Activated naive CD8-positive, alpha-beta T cell (primary cell): ENCODE results near the gene SLIT1.

ENCODE experiments used
- H3K27ac Mint-ChIP-seq: one replicate; pipeline ENCODE4 v1.8.0; 2021; ENCODE audit warnings: mixed read lengths
- H3K27me3 Mint-ChIP-seq: one replicate; pipeline ENCODE4 v1.8.0; 2021; ENCODE audit warnings: mixed read lengths
- H3K36me3 Mint-ChIP-seq: one replicate; pipeline ENCODE4 v1.8.0; 2021; ENCODE audit warnings: mixed read lengths
- H3K4me1 Mint-ChIP-seq: one replicate; pipeline ENCODE4 v1.8.0; 2021; ENCODE audit warnings: low read depth, mixed read lengths
- H3K4me3 Mint-ChIP-seq: one replicate; pipeline ENCODE4 v1.8.0; 2021; ENCODE audit warnings: mild to moderate bottlenecking, mixed read lengths
- H3K9me3 Mint-ChIP-seq: one replicate; pipeline ENCODE4 v1.8.0; 2021; ENCODE audit warnings: low read depth, mixed read lengths

The SLIT1 gene

DNA sequence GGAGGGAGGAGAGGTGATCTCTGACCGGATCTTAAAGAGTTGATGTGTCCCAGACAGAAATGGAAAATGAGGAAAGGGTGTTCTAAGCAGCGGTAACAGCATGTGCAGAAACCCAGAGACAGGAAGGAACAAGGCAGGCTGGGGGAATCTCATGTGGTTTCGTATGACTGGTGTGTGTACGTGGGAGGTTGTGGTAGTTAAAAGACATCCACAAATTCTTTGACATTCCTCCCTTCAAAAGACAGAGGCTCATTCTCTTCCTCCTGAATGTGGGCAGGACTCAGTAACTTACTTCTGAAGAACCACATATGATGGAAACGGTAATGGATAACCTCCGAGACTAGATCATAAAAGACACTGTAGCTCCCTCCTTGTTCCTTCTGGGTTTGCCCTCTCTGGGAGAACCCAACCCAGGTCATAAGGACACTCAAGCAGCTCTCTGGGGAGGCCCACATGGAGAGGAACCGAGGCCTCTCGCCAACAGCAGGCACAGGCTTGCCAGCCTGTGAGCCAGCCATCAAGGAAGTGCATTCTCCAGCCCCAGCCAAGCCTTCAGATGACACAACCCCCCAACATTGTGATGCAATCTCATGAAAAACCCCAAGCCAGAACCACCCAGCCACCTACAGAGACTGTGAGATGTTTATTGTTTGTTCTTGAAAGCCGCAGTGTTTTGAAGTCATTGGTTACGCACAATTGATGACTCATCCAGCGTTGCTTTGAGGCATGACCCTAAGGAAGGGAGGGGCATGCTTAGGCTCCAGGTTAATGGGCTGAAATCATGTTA lies 116.0 kb downstream of the SLIT1 start:
- Mint-ChIP-seq H3K36me3 (no peaks in the 10 kb centered on the region), H3K27me3 (peaks cover 13% of the 10 kb centered on the region), H3K4me3 (no peak overlapping the region), H3K27ac (no peak overlapping the region), H3K4me1 (peaks cover 7% of the 10 kb centered on the region), H3K9me3 (no peaks in the 10 kb centered on the region)

DNA sequence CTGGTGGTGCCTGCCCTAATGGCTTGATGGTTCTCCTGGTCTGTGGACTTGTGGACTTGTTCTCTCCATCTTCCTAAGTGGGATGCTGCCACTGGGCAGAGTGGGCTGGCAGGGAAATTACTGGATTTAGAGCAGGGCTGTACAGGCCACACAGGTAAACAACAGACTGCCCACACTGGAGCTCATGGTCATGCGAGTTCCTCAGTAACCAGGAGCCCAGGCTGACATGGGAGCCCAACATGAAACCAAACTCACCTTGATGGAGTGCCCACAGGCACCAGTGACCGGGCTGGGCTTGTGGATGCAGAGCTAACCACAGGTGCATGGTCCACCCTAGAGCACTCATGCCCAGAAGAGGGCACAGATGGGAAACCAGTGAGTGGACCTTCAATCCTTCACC lies 116.7 kb downstream of the SLIT1 start:
- Mint-ChIP-seq H3K9me3 (no peaks in the 10 kb centered on the region), H3K4me1 (peaks cover 7% of the 10 kb centered on the region), H3K36me3 (no peaks in the 10 kb centered on the region), H3K27ac (no peak overlapping the region), H3K27me3 (peaks cover 11% of the 10 kb centered on the region), H3K4me3 (no peak overlapping the region)

DNA sequence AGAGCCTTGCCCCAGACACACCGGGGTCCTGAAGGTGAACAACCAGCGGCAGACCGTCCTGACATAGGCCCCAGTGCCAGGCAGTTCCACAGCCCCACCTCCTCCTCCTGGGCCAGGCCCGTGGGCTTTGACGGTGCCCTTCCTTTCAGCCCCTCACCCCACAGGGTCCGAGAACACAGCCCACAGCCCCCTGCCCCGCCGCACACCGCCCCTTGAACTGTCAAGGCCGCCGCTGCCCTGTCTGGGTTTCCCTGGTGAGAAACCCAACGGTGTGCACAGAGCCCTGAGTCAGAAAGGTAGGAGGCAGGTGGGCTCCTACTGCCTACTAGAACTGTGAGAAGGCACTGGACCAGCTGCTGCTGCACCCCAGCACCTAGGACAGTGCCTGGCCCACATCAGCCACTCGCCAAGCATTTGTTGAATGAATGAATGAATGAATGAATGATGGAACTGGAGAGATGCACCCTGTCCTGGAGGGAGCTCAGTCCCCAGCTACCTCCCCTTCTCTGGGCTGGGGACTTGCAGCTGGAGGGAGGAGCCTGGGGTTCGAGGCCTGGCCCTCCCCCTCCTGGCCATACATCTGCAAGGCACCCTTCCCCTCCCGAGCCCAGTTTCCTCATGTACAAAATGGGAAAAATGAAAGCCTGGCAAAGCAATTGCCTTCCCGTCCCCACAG lies 117.9 kb downstream of the SLIT1 start:
- Mint-ChIP-seq H3K27ac (no peak overlapping the region), H3K36me3 (no peaks in the 10 kb centered on the region), H3K4me1 (peaks cover 7% of the 10 kb centered on the region), H3K4me3 (no peak overlapping the region), H3K27me3 (peaks cover 6% of the 10 kb centered on the region), H3K9me3 (no peaks in the 10 kb centered on the region)

DNA sequence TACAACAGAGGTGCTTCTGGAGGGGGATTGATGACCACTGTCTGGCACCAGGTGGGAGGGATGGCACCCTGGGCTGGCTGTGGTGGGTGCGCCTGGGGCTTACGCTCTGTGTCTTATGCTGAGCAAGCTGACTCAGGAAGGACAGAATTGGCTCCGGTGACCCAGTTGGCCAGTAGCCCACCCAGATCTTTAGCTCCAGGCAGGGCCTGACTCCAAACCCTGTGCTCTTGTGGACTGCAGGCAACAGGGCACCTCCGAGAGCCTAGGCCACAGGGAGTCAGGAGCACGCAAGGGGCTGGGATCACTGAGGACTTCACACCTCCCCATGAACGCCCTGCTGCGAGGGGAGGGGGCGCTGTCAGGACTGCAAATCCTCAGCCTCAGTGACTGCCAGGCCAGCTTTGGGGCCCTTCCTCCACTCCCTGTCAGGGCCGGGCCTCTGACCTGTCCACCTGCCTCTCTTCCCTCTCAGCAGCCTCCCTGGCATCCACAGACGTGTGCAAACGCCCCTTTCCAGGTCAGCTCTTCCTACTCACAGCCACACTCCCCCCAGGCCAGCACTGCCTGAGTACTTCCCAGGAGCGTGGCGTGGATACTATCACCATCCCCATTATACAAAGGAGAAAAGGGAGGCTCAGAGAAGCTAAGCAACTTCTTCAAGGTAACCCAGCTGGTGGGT lies 118.7 kb downstream of the SLIT1 start:
- Mint-ChIP-seq H3K27ac (no peak overlapping the region), H3K9me3 (no peaks in the 10 kb centered on the region)

DNA sequence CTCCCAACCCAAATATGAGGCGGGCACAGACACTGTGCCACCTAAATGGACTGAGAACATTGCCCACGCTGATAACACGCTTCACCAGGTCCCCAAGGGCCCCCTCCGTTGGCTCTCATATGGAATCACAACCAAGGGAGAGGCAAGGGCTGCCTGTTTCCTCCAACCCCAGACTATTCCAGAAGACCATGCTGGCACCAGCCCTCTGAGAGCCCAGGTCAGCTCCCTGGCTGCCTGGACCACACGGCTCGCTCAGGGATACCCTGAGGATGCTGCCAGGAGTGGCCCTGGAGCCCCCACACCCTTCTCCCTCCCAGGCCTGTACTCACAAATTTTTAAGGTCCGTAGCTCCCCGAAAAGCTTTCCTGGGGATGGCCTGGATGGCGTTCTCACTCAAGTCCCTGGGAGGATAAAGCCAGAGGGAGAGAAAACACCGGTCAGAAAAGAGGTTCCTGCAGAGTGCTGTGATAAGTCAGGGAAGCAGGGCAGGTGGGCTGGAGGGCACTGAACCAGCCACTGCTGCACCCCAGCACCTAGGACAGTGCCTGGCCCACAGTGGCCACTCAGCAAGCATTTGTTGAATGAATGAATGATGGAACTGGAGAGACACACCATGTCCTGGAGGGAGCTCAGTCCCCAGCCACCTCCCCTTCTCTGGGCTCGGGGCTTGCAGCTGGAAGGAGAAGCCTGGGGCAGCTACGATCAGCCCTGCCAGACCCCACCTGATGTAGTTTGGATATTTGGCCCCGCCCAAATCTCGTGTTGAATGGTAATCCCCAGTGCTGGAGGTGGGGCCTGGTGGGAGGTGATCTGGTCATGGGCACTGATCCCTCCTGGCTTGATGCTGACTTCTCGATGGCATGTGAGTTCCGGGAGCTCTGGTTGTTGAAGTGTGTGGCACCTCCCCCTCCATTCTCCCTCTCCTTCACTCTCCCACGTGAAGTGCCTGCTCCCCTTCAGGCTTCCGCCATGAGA lies 119.8 kb downstream of the SLIT1 start:
- H3K4me1 Mint-ChIP-seq: peaks cover 7% of the 10 kb centered on the region
- no peak overlapping the region for H3K4me3 Mint-ChIP-seq
- no peaks in the 10 kb centered on the region for H3K9me3 Mint-ChIP-seq
- H3K36me3 Mint-ChIP-seq: no peaks in the 10 kb centered on the region
- no peak overlapping the region for H3K27ac Mint-ChIP-seq
- peaks cover 1% of the 10 kb centered on the region for H3K27me3 Mint-ChIP-seq

More for the DNA sequence above, 118.7 kb downstream of the SLIT1 start:
- H3K4me3 Mint-ChIP-seq: no peak overlapping the region
- H3K4me1 Mint-ChIP-seq: peaks cover 7% of the 10 kb centered on the region
- H3K27me3 Mint-ChIP-seq: peaks cover 6% of the 10 kb centered on the region
- H3K36me3 Mint-ChIP-seq: no peaks in the 10 kb centered on the region

DNA sequence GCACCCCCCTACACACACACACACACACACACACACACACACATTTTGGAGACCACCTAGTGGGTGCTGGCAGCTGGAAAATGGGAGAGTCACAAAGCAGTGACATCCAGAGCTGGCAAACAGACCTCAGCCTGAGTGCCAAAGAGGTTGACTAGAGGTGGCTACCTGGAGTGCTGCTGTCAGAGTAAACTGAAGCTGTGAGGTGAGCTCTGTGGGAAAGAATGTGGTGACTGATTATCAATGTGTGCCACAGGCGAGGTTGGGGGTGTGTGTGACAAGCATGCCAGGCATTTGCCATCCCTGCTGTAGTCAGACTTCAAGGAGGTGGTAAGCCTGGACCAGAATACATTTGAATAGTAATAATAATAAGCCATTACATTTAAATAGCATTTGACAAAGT lies 120.6 kb downstream of the SLIT1 start:
- Mint-ChIP-seq H3K27ac (no peak overlapping the region), H3K9me3 (no peaks in the 10 kb centered on the region), H3K4me1 (peaks cover 7% of the 10 kb centered on the region), H3K4me3 (no peak overlapping the region), H3K36me3 (no peaks in the 10 kb centered on the region), H3K27me3 (no peaks in the 10 kb centered on the region)

DNA sequence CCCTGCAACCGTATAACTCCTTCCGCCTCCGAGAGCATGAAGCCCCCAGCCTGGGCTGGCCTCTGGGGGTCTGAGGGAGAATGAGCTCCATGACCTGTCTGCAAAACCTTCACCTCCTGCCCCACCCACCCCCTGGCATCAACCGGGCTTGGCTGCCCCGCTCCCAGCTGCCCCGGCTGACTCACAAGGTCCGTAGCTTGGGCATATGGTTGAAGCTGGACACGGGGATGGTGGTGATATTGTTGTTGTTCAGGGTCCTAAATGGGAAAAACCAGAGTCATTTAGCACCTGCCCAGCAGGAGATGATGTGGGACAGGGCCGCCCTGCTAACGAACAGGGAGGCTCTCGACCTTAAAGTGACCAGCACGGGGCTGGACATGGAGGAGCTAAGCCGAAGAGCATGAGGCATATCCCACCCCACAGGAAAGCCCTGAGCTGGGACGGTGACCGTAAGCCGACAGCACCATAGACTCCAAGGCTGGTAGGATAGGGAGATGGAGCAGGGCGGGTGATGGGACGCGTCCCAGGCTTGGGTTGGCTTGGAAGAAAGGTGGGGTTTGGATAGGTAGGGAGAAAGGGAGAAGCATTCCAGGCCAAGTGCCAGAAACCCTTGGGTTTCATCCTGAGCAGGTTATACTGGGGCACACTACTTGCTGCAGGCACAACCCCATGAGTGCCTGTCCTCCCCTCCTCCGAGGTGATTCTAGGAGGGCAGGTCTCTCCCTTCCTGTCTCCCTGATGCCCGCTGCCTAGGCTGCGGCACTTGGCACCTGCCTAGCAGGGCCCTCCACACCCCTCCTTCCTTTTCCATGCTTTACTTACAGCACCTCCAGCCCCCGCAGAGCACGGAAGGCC lies 121.5 kb downstream of the SLIT1 start:
- peaks cover under 1% of the 10 kb centered on the region for H3K4me1 Mint-ChIP-seq
- H3K9me3 Mint-ChIP-seq: no peaks in the 10 kb centered on the region
- no peaks in the 10 kb centered on the region for H3K27me3 Mint-ChIP-seq
- no peak overlapping the region for H3K4me3 Mint-ChIP-seq
- no peaks in the 10 kb centered on the region for H3K36me3 Mint-ChIP-seq
- H3K27ac Mint-ChIP-seq: no peak overlapping the region

DNA sequence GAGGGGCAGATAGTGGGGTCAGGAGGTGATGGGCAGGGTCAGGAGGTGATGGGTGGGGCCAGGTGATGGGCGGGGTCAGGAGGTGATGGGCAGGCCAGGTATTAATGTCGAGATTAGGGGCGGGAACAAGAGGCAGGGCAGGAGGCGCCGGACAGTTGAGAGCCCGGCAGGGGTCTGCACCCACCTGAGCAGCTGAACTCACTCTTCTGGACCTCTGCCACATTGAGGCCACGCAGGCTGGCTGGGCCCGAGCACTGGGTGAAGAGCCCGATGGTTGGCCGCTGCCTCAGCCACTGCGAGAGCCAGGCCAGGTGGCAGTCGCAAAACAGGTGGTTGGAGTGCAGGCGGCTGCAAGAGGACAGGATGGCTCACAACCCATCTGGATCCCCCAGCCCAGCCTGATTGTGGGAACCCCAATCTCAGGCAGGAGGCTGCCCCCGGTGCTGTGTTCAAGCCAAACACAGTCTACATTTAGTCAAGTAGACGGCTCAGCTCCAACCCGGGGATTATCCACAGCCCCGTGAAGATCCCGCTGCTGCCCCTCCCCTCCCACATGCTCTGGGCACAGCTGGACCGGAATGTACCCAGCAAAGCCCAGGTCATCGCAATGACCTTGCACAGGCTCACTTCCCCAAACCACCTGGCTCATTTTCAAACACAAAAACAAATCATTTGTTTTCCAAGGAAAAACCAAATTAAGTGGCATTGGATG lies 122.3 kb downstream of the SLIT1 start:
- Mint-ChIP-seq H3K4me3 (no peak overlapping the region), H3K27me3 (no peaks in the 10 kb centered on the region), H3K36me3 (no peaks in the 10 kb centered on the region), H3K9me3 (no peaks in the 10 kb centered on the region), H3K4me1 (no peaks in the 10 kb centered on the region), H3K27ac (no peak overlapping the region)

DNA sequence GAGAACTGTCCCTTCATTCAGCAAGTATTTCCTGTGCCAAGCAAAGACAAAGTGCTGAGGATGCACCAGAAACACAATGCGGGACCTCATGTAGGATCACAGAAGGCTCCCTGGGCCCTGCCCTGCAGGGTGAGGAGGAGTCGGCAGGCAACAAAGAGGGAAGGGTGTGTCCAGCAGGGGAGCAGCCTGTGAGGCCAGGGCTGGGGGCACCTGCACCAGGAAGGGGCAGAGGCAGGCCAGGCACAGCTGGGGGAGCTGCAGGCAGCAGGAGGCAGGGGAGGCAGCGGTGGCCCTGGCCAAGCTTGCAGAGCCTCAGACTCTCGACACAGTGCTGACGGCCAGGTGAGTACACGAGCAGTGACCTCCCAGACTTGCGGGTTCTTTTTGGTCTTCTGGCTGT lies 123.3 kb downstream of the SLIT1 start:
- Mint-ChIP-seq H3K4me3 (no peak overlapping the region), H3K27me3 (no peaks in the 10 kb centered on the region), H3K9me3 (no peaks in the 10 kb centered on the region), H3K4me1 (no peaks in the 10 kb centered on the region), H3K36me3 (no peaks in the 10 kb centered on the region), H3K27ac (no peak overlapping the region)

DNA sequence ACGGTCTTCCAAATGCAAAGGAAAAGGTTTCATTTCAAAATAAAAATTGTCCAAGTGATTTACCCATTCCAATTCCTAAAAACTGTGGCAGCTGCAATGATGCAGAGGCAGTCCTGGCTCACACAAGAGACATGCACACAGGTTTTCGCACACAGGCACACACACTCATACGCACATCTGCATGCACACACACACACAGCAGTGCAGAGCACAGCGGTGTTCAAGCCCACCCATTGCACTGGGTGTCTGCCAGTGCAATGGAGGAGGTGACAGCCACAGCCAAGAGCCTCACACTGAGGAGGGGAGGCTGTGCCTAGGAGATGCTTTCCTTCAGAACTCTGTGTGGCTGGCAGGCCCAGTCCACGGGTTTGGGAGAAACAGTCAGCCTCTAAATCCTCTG lies 123.7 kb downstream of the SLIT1 start:
- no peaks in the 10 kb centered on the region for H3K27me3 Mint-ChIP-seq
- H3K36me3 Mint-ChIP-seq: no peaks in the 10 kb centered on the region
- no peak overlapping the region for H3K27ac Mint-ChIP-seq
- no peaks in the 10 kb centered on the region for H3K4me1 Mint-ChIP-seq
- no peaks in the 10 kb centered on the region for H3K9me3 Mint-ChIP-seq
- no peak overlapping the region for H3K4me3 Mint-ChIP-seq

DNA sequence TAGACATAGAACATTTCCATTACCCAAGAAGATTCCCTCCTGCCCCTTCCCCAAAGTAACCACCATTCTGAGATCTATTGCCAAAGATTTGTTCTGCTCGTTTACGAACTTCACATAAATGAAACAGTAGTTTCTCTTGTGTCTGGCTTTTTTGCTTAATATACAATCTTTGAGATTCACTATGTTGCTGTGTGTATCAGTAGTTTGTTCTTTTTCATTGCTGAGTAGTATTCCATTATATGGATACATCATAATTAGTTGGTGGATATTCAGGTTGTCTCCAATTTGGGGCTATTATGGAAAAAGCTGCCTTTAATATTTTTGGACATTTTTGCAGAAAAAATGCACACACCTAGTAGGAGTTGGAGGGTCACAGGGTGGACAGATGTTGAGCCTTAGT lies 124.3 kb downstream of the SLIT1 start:
- H3K27me3 Mint-ChIP-seq: no peaks in the 10 kb centered on the region
- H3K4me1 Mint-ChIP-seq: no peaks in the 10 kb centered on the region
- H3K4me3 Mint-ChIP-seq: no peak overlapping the region
- no peaks in the 10 kb centered on the region for H3K9me3 Mint-ChIP-seq
- no peaks in the 10 kb centered on the region for H3K36me3 Mint-ChIP-seq
- no peak overlapping the region for H3K27ac Mint-ChIP-seq

DNA sequence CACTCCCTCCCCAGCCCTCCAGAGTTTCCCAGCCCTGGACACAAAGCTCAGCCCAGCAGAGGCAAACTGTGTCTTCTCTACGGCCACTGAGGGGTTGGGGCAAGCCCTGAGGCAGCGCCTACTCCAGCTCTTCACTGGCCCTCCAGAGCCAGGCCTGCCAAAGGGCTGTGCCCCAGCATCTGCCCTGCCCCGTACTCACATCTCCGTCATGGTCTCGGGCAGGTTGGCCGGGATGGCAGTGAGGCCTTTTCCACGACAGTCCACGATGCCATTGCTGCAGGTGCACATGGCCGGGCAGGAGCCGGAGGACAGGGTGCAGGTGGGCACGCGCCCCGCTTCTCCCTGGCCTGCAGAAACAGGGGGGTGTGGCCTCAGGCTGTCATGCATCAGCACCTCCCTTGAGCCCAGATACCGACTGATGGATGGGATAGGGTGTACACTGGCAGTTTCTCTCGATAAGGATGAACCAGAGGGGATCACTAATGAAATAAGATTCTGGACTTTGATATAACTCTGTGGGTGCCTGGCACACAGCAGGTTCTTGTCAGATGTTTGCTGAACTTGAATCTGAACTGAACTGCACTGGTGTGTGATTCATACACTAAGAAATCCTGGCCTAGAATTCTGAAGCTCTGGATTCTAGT lies 125.2 kb downstream of the SLIT1 start:
- no peaks in the 10 kb centered on the region for H3K27me3 Mint-ChIP-seq
- no peaks in the 10 kb centered on the region for H3K9me3 Mint-ChIP-seq
- no peak overlapping the region for H3K27ac Mint-ChIP-seq
- no peak overlapping the region for H3K4me3 Mint-ChIP-seq
- no peaks in the 10 kb centered on the region for H3K36me3 Mint-ChIP-seq
- no peaks in the 10 kb centered on the region for H3K4me1 Mint-ChIP-seq

DNA sequence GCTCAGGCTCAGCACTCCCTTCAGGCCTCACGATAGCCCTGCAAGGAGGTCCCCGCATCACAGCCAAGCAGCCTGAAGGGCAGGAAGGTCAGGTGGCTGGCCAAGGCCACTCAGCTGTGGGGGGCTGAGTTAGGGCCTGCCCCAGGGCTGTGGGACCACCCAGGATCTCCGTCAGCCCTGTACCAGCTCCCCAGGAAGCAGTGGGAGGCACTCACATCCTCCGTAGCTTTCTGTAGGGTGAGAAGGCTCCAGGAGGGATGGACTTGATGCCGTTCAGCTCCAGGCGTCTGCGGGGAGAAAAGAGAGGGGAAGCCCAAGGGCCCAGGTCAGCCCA lies 125.9 kb downstream of the SLIT1 start:
- no peak overlapping the region for H3K27ac Mint-ChIP-seq
- no peaks in the 10 kb centered on the region for H3K36me3 Mint-ChIP-seq
- H3K4me3 Mint-ChIP-seq: no peak overlapping the region
- H3K4me1 Mint-ChIP-seq: no peaks in the 10 kb centered on the region
- no peaks in the 10 kb centered on the region for H3K27me3 Mint-ChIP-seq
- H3K9me3 Mint-ChIP-seq: no peaks in the 10 kb centered on the region
